GM18502 (cell line): Measurements from ENCODE around the gene BIRC7.

Experiments
- ATAC-seq: cut with Tn5 transposase; IDR thresholded peaks from one replicate; pipeline ENCODE4 v1.9.1; 2021; ENCODE audit warnings: mild to moderate bottlenecking; ENCODE audit not compliant: unreplicated experiment, poor library complexity

Gene BIRC7

DNA sequence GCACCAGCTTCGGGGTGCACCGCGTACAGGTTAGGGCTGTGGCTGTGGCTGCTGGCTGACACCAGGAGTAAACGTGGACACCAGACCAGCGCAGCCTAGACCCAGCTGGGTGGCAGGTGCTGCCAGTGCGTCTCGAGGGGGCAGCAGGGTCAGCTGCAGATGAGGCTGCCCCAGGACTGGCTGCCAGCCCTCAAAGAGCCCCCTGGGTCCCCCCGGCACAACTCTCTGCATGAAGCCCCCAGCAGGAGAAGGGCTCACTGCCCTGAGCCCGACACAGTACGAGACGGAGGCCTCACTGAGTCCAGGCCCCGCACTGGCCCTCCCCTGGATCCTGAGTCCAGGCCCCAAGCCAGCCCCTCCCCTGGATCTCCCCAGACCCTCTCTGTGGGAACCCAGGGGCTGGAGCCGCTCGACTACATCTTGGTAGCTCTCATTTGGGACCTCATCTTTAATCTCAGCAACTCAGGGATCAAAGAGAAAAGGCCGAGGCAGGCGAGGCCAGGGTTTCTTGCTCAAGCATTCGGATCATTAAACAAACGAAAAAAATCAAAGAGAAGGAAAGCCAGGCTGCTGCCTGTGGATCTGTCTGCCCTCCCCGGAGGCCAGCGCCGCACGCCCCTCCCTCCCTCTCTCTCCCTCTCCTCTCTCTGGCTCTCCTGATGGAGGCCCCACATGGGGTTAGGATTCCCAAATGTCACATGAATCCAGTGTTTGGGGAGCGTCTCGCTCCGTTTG, 25.5 kb downstream of the BIRC7 start:
- no peak for ATAC-seq

GRCh38 chr20:63261795-63262528, 26.3 kb downstream of the BIRC7 start:
- ATAC-seq, result no peak

- no peak for ATAC-seq
Measured at GRCh38 chr20:63262836-63263235, 27.1 kb downstream of the BIRC7 start.

- no peak for ATAC-seq
Measured at GRCh38 chr20:63264000-63264399, 28.3 kb downstream of the BIRC7 start.

- ATAC-seq, result no peak
Measured at GRCh38 chr20:63264519-63264918, 28.8 kb downstream of the BIRC7 start.

DNA sequence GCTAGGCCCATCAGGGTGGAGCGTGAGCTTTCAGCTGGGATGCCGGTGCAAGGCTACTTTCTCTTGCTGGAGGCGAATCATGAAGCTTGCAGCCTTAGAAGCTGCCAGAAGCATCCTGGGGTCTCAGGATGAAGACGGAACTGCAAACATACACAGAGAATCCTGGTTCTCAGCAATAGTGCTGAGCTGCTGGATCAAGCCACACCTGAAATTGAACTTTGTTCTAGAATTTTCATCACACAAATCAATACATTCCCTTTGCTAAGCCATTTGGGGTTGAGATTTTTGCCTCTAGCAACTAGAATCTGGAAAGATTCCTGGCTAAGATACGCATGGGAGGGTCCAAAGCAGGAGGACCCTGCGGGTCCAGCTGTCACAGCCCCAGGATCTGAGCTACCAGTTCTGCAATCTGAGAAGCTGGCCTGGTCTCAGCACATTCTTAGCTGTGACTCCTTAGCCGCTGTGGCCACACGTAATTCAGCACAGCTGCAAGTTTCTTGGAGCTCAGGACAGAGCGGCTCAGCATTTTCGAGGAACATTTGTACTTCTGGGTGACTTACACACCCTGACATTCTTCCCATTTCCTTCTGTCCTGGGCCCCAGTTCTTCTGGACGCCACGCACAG, 30.3 kb downstream of the BIRC7 start:
- ATAC-seq, result no peak

- ATAC-seq, result no peak
Measured at GRCh38 chr20:63267691-63268090, 32.0 kb downstream of the BIRC7 start.

- ATAC-seq, result no peak
Measured at GRCh38 chr20:63268256-63268655, 32.6 kb downstream of the BIRC7 start.

GRCh38 chr20:63268671-63269439, 33.1 kb downstream of the BIRC7 start:
- ATAC-seq, result no peak

- no peak for ATAC-seq
Measured at GRCh38 chr20:63269724-63270123, 34.0 kb downstream of the BIRC7 start.

GRCh38 chr20:63270606-63271325, 35.1 kb downstream of the BIRC7 start:
- ATAC-seq, result no peak

DNA sequence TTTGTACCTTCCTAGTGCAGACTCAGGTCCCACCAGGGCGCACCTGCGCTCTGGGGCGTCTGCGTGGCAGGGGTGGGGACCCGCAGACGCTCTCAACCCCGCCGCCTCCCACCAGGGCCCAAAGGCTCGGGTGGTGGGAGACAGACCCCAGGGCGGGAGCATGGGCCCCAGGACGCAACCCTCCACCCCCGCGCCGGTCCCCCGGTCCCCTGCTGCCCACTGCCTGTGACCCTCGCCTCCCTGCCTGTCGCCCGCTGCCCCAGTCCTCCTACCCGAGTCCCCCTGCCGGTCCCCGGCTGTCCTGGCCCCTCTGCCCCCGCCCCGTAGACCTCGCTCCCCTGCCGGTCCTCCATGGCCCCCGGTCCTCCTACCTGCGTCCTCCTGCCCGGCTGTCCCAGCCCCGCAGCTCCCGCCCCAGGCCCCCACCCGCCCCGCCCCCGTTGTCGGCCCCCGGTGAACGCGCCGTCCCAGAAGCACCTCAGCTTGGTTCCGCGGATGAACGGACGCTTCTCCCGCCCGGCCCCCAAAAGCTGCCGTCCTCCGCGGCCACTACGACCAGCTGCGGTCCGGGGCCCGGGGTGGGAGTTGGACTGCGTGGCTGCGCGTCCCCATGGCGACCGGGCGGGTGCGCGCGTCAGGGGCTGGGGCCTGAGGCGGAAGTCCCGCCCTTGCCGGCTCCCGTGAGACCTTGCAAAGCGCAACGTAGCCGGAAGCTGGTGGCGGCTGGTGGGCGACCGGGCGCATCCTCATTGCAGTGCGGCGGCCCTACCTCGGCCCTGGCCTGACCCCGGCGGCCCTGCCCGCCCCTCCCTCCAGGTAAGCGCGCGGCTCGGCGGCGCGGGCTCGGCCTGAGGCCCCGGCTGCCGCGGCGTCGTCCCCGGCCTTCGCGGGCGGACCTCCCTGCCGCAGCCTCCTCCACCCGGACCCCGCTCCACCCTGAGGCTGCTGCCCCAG, 36.7 kb downstream of the BIRC7 start, which contains the start of gene ARFGAP1:
Gene ARFGAP1 (plus strand): TSS at position 709 of the 954 bp plus-strand sequence. CDS start 2,768 bp downstream, outside the sequence.
- ATAC-seq, result peak; percentile 91

DNA sequence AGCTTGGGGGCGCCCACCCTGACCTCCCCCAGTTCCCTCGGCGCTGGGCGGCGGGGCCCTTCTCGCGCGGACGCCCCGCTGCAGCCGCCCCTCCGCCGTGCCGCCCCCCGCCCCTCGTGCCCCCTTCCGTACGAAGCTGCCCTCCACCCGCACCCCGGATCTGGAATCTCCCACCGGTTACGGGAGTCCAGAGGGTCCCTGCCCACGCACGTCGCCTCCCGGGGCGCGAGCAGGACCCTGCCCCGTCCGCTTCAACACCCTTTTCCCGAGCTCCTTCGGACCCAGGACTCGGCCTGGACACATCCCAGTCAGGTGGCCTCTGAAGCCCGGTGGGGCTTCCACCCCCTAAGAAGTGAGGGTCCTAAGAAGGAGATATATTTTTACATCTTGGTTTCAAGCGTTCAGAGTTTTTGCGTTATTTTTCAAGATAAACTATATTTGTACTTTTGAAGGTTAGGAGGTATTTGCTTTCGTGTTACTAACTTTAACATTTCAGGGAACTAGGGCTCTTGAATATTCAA, 37.4 kb downstream of the BIRC7 start:
- ATAC-seq, result peak; percentile 15

GRCh38 chr20:63273635-63274380, 38.1 kb downstream of the BIRC7 start:
- ATAC-seq, result no peak

- ATAC-seq, result no peak
Measured at GRCh38 chr20:63274381-63275228, 38.9 kb downstream of the BIRC7 start.

- ATAC-seq, result no peak
Measured at GRCh38 chr20:63275825-63276224, 40.1 kb downstream of the BIRC7 start.

GRCh38 chr20:63276956-63277355, 41.3 kb downstream of the BIRC7 start:
- ATAC-seq, result no peak
